ENCODE measurements around the gene FCHO1.

- TF ChIP-seq CTCF (conservative IDR thresholded peaks at IDR 0.05 in 1 of 2, IDR thresholded peaks at IDR 0.05 in 1 of 2; ENCODE audit: extremely low read depth in 1 of 2, insufficient read depth in 1 of 2, low read depth in 1 of 2, low read length in 2 of 2): no peak
- TF ChIP-seq EZH2 (IDR thresholded peaks at IDR 0.05; ENCODE audit: borderline replicate concordance, low read length): no peak
These were observed 44.9 kb downstream of the FCHO1 start for GRCh38 chr19:17796013-17796837.
